ENCODE measurements around the gene TREH.
A peak's percentile ranks its signal among the peaks of the same experiment; 100 is the strongest.
"Not testable (repeated sequence)": the region's sequence is repeated elsewhere in the genome, so short reads cannot be mapped to it uniquely, and the experiment has no call there.

The TREH gene

GRCh38 chr11:118696673-118697226 is 17.3 kb upstream of the TREH start:
- DNase-seq (ENCODE audit: low read depth), result no peak

- no peak for DNase-seq (ENCODE audit: low read depth)
Observed at GRCh38 chr11:118694771-118695170, 15.3 kb upstream of the TREH start.

GRCh38 chr11:118694185-118694584 is 14.7 kb upstream of the TREH start:
- no peak for DNase-seq (ENCODE audit: low read depth)

- DNase-seq (ENCODE audit: low read depth), result peak; percentile 23
Observed at GRCh38 chr11:118691926-118692830, 12.7 kb upstream of the TREH start.

DNA sequence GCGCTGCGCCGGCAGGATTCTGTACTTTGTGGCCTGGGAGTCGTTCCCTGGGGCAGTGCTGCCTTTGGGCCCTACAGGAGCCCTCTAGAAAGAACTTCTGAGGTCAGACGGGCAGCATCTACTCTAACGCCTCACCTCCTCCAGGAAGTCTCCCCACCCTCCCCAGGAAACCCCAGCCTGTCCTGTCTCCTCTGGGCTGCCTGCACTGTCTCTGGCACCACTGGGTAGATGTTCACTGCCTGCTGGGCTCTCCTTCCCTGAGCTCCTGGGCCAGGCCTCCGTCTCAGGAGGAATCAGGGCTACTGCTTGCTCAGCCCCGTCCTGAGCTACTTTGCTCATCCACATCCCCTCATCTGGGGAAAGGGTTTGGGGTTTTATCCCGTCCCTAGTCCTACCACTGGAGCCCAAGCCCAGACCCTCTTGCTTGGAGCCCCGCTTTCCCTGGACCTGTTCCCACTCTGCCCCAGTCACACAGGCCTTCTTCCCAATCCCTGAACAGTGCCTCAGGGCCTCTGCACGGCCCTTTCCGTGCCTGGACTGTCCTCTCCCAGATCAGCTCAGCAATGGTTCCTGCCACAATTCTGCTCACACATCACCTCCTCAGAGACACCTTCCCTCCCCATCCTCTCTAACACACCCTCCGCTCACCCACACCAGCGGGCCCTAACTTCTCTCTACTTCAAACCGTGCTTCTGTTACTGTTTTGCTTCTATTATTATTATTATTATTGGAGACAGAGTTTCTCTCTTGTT is 11.3 kb upstream of the TREH start:
- no peak for DNase-seq (ENCODE audit: low read depth)

DNA sequence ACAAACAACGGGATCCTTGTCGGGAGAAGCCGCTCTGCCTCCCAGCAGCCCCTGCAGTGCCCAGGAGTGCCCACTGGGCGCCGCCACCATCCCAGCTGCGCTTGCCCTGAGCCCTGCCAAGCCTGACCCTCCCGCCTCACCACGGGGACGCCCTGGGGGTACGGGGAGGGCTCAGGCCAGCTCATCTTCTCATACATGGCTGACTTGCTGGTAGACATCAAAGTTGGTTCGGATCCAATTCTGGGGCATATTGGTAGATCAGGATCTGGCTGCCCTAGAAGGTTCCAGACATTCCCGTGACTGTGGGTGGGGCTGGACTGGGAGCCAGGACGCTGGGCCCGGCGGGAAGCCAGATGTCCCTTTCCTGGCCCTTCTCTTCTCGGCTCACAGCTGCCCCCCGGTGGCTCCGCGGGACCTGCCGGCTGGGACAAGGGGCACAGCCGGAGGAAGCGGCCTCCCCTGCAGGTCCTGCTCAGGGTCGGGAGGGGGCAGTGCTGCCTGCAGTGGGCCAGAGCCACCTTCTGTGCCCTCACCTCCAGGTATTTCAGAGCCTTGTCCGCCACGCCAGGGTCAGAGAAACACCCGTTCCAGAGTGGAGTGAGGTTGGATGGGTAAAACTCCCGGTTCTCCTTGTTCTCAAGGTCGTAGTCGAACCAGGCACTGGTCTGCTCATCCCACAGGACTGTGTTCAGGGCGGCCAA is 10.6 kb upstream of the TREH start:
- DNase-seq (ENCODE audit: low read depth), result peak; percentile 85

DNA sequence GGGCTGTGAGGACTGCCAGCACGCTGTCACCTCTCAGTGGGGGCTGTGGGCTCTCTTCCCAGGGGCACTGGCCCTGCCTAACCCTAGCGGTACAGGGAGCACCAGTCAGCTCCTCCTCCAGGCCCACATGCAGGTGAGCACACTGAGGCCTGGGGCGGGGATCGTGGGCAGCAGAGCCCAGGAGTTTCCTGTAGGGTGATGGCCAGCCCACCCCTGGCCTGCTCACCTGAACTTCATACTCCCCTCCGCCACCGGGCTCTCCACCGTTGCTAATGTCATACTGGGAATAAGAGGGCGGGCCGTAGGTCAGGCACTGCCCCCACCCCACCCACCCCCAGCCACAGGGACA is 10.0 kb upstream of the TREH start:
- DNase-seq (ENCODE audit: low read depth), result no peak

DNA sequence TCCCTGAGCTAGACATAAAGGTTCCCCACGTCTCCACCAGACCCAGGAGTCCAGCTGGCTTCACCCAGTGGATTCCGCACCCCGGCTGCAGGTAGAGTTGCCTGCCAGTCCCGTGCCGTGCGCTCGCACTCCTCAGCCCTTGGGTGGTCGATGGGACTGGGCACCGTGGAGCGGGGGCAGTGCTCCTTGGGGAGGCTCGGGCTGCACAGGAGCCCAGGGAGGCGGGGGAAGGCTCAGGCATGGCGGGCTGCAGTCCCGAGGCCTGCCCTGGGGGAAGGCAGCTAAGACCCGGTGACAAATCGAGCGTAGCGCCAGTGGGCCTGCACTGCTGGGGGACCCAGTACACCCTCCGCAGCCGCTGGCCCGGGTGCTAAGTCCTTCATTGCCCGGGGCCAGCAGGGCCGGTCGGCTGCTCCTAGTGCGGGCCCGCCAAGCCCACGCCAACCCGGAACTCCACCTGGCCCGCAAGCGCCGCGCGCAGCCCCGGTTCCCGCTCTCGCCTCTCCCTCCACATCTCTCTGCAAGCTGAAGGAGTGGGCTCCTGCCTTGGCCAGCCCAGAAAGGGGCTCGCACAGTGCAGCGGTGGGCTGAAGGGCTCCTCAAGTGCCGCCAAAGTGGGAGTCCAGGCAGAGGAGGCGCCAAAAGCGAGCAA is 9.5 kb upstream of the TREH start:
- DNase-seq (ENCODE audit: low read depth), result no peak

- DNase-seq (ENCODE audit: low read depth), result not testable (repeated sequence)
Observed at GRCh38 chr11:118688339-118688738, 8.9 kb upstream of the TREH start.

DNA sequence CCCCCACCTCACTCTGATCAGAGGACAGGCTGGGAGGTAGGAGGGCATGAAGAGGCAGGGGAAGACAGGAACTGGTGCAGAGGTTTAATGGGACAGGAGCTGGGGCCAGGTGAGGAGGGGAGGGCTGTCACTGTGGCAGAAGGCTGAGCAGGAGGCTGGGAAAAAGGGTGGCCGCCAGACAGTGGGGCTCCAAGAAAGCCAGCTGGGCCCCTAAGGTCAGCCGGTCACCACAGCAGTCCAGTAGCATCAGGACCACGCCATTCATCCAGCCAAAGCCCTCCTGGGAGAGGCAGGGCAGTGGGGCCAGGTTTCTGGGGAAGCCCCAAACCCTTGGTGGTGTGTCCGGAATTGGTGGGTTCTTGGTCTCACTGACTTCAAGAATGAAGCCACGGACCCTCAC is 8.5 kb upstream of the TREH start:
- DNase-seq (ENCODE audit: low read depth), result no peak

- DNase-seq (ENCODE audit: low read depth), result no peak
Observed at GRCh38 chr11:118684187-118684586, 4.7 kb upstream of the TREH start.

DNA sequence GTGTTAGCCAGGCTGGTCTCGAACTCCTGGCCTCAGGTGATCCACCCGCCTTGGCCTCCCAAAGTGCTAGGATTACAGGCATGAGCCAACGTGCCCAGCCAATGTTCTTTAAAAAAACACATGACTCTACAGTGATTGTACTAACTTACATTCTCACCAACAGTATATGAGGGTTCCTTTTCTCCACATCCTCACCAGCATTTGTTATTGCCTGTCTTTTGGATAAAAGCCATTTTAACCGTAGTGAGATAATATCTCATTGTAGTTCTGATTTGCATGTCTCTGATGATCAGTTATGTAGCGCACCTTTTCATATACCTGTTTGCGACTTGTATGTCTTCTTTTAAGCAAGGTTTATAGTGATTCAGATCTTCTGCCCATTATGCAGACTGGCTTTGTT is 3.5 kb upstream of the TREH start:
- DNase-seq (ENCODE audit: low read depth), result not testable (repeated sequence)

DNA sequence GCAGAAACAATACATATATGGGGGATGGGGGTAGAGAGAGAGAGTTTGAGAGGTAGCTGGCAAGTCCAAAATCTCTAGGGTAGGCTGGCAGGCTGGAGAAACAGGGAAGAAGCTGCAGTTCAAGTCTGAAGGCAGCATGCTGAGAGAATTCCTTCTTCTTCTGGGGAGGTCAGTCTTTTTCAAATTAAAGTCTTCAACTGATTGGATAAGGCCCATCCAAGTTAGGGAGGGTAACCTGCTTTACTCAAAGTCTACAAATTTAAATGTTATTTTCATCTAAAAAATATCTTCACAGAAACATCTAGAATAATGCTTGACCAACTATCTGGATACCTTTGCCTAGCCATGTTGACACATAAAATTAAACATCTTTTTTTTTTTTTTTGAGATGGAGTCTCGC is 2.9 kb upstream of the TREH start:
- no peak for DNase-seq (ENCODE audit: low read depth)

- DNase-seq (ENCODE audit: low read depth), result not testable (repeated sequence)
Observed at GRCh38 chr11:118678908-118679307, 542 bp downstream of the TREH start.

- no peak for DNase-seq (ENCODE audit: low read depth)
Observed at GRCh38 chr11:118677977-118678376, 1.5 kb downstream of the TREH start.

DNA sequence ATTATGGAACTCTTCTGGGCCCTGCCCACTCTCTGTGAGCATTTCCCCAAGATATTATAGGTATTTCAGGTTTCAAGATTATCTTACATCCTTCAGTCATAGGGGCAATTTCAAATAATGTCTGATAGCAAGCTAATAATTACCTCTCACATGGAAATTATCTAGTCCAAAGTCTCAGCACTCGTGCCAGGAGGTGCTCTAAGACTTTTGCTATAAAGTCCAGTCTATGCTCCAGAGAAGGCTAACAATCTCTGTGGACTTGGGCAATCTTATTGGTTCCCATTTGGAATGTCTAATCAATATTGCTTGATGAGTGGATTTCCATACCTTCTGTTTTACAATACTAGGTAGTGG is 5.4 kb downstream of the TREH start:
- DNase-seq (ENCODE audit: low read depth), result no peak

DNA sequence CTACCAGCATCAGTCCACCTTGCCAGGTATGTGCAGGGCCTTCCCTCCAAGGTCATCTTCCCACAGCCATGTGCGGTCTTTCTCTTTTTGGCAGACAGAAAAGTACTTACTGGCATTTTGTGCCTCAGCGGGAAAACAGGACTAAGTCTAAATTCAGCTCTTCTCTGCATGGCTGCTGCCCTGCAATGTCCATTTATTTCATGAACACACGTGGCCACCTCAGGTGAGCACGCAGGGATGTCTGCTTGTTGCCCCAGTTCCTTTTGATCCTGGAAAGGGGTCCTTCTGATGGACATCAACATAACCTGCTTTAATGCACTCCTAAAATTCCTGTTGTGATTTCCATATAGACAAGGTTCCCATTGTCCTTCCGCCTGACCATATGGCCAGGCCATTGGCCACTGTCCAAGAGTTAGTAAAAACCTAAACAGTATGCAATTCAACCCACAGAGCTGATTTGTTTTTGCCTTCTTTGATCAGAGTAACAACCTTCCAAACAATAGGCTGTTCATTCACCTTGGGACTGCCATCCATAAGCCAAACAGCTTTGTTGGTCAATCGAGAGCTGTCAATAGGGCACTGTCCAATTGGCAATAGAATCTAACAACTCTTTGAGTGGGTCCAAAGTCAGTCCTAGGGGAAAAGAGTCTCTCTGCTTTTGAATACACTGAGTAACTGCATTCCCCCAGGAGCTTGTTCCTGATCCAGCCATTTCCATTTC is 5.9 kb downstream of the TREH start:
- no peak for DNase-seq (ENCODE audit: low read depth)

GRCh38 chr11:118672846-118673245 is 6.6 kb downstream of the TREH start:
- DNase-seq (ENCODE audit: low read depth), result no peak

DNA sequence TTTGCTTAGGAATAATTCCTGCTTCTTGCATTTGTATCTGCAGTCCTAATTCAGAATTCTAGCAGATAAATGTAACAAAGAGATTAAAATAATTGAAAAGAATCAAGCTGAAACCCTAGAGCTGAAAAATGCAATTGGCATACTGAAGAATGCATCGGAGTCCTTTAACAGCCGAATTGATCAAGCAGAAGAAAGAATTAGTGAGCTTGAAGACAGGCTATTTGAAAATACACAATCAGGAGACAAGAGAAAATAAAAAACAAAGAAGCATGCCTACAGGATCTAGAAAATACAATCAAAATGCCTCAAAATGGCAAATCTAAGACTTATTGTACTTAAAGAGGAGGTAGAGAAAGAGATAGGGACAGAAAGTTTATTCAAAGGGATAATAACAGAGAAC is 8.2 kb downstream of the TREH start:
- no peak for DNase-seq (ENCODE audit: low read depth)

DNA sequence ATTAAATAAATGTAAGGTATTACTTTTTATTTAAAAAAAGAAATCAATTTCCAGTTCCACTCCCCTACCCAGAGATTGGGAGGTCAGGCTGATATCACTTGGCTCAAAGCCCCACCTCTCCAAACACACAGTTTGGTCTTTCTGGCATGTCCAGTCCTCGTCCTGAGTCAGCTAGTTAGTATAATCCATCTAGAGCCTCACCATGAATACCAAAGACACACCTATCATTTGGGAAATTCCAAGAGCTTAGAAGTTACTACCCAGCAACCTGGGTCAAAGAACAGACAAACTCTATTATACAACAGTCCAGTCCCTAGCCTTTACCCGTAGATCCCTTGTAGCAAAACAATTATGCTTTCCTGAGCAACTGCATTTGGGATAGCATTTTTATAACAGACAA is 9.4 kb downstream of the TREH start:
- DNase-seq (ENCODE audit: low read depth), result no peak

DNA sequence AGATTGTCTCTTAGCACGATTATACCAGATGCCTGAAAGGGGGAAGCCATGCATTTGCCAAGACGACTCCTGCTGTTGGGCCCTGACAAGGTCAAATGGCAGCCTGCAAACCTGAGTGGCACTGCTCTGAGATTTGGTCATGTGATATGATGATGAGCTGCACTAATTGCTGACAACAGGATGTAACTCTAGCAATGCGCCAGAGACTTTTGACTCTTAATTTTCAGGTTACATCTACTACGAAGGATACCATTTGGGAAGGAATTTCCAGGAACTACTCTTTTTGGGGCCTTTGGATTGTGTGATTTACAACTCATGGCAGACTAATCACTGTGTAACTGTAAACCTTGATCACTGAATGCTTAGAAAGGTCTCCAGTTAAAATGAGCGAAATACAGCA is 13.1 kb downstream of the TREH start:
- no peak for DNase-seq (ENCODE audit: low read depth)
